ENCODE data around the gene CD8A.
"Not testable (repeated sequence)": the region's sequence is repeated elsewhere in the genome, so short reads cannot be mapped to it uniquely, and the experiment has no call there.

Gene CD8A

DNA sequence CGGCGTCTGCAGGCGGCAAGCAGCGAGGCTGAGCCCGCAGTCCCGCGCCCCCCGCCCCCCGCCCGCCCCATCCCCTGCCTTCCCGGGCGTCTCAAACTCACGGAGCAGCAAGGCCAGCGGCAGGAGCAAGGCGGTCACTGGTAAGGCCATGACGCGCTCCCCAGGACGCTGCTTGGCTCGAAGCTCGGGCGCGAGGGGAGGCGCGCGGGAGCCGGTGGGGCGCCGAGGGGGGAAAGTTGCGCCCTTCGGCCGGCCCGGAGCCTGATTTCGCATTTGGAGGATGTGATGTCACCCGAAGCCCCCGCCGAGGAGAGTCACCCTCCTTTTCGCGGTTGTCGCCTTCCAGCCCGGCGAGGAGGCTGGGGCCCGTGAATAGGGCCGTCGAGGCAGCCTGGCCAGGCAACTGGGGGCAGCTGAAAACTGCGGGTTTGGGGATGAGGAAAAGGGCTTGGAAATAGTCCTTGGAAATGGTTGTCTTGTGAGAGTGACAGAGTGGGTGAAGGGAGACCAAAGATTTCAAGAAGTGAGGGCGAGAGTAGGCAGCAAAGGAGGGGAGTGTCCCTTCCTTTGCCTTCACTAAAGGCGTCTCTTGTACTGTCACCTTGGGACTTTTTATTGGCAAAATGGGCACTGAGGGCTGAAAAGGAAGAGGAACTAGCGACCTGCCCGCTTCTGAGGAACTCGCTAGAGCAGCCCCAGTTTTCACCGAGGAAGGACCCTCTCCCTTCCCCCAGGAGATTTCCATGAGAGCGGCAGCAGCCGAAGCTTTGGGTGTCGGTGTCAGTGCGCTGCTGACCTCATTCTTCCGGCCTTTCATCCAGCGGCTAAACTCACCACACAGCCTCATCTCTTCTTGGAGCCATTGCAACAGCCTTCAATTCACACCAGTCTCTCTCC is at the start of gene CD8A:
Gene CD8A, minus strand, starts transcription at position 238 of the 897 bp plus-strand sequence. Its CDS starts 88 bp downstream, at position 150.
- DNase-seq (ENCODE audit: low read depth) = no peak

GRCh38 chr2:86839871-86840548 is 49.3 kb upstream of the CD8A start:
- DNase-seq (ENCODE audit: low read depth) = not testable (repeated sequence)

DNA sequence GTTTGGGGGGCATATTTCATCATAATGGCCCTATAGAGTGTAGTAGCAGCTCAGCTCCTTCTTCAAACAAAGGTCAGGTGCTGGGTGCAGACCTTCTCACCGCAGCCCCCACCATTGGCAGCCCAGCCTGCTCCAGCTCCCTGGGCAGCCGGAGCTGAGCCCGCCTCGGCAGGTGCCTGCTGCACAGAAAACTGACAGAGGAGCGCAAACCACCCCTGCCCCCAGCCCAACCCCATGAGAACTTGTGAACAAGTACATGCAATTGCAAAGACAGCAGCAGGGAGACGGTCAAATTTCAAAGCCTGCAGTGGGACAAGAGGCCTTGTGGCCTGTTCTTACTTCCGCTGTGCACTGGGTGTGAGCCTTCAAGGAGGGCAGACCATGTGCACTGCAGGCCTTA is 48.7 kb upstream of the CD8A start:
- not testable (repeated sequence) for DNase-seq (ENCODE audit: low read depth)

- DNase-seq (ENCODE audit: low read depth) = not testable (repeated sequence)
These were observed 47.0 kb upstream of the CD8A start for GRCh38 chr2:86837714-86838113.

DNA sequence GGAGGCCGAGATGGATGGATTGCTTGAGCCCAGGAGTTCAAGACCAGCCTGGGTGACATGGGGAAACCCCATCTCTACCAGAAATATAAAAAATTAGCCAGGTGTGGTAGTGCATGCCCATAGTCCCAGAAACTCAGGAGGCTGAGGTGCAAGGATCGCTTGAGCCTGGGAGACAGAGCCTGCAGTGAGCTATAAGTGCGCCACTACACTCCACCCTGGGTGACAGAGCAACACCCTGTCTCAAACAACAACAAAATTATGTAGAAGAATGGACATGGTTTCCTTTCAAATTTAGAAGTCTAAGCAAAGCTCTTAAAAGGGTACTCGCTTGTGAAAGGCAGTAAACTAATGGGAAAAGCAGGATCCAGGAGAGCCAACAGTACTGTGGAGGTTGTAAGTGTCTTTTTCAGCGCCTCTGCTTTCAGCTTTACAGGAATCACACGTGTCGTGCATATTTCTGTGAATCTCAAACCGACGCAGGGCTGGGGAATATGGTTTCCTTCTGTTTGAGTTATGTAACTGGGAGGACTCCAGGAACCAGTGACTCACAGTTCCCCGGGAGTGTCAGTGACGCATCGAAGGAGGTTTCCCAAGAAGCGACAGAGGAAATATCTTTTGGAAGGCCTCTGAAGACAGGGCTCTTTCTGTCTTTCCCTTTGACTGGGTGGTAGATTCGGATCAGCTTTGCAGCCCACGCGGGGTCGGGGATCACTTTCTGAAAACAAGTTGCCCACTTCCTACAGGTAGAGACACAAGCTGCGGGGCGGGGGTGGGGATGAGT is 46.4 kb upstream of the CD8A start:
- not testable (repeated sequence) for DNase-seq (ENCODE audit: low read depth)

DNA sequence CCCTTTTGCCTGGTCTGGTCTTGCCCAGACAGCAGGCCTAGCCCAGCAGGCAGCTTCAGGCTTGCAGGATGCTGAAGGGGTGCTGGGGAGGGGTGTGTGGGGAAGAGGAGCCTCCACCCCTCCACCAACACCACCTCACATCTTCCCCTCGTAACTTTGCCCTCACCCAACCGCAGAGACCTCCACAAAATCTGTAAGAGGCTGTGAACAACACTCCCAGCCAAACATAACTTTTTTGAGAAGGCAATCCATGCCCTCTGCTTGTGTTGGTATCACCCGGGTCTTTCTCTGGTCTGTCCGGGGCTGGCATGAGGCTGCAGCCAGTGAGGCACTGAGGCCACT is 44.8 kb upstream of the CD8A start:
- DNase-seq (ENCODE audit: low read depth) = not testable (repeated sequence)

GRCh38 chr2:86833315-86833714 is 42.6 kb upstream of the CD8A start:
- DNase-seq (ENCODE audit: low read depth) = no peak

- DNase-seq (ENCODE audit: low read depth) = no peak
These were observed 41.8 kb upstream of the CD8A start for GRCh38 chr2:86832334-86833096.

DNA sequence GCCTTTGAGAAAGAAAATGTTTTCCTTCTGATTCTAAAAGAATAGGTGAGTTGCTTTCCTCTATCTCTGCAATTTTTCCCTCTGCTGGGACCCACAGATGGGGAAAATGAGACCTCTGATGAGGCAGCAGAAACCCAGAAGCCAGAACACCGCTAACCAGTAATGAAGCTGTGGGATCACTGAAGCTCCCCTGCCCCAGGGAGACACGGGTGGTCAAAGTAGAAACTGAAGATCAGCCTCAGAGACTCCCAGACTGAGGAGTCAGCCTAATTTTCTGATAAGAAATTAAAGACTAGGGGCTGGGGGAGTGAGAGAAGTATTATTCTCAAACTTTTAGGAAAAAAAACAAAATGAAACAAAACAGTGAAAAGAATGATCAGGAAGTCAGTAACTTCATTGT is 40.8 kb upstream of the CD8A start:
- DNase-seq (ENCODE audit: low read depth) = no peak

GRCh38 chr2:86826951-86827350 is 36.2 kb upstream of the CD8A start:
- no peak for DNase-seq (ENCODE audit: low read depth)

- no peak for DNase-seq (ENCODE audit: low read depth)
These were observed 35.1 kb upstream of the CD8A start for GRCh38 chr2:86825693-86826381.

DNA sequence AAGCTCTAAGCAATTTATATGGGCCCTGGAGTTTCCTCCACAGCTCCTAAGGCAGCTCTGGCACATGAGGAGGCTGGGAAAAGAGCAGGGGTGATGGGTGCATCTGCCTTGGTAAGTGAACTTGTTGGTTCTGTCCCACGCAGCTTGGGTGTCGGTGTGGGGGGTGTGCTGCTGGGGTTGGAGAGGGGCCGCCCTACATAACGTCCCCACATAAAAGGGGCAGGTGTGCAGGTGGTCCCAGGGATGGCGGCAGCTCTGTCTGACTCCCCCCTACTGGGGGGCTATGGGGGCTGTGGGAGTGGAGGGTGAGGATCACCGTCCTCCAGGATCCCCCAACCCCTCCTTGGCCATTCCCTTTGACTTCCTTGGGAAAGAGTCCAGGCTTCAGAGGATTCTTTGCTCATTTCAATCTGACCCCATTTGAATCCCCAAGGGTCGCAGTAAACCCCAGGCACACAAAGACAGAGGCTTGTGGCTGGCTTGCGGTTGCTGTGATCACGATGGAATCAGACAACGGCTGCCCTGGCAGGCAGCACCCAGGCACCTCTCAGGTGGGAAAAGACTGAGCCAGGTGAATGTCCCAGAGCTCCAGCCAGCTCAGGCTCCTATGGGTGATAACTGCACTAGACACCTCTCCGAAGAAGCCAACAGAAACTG is 34.5 kb upstream of the CD8A start:
- no peak for DNase-seq (ENCODE audit: low read depth)

GRCh38 chr2:86822668-86823345 is 32.1 kb upstream of the CD8A start:
- DNase-seq (ENCODE audit: low read depth) = no peak

DNA sequence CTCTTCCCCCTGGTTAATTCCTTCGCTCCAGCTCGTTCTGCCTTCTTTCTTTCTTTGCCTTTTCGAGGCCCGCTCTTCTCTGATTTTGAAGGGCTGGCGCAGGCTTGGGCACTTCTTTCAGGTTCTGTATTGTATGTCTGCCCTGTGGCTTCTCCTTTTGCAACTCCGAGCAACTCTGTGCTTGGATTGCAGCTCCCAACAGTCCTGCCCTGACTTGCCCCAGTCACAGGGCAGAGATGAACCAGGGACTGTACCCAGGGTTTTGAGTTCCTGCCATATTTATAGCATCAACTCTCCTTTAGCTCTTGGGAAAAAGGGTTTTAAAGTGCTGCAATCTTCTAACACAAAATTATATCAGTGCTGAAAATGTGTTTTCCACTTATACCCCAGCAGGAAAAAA is 31.1 kb upstream of the CD8A start:
- DNase-seq (ENCODE audit: low read depth) = no peak

- no peak for DNase-seq (ENCODE audit: low read depth)
These were observed 30.6 kb upstream of the CD8A start for GRCh38 chr2:86821306-86821705.

DNA sequence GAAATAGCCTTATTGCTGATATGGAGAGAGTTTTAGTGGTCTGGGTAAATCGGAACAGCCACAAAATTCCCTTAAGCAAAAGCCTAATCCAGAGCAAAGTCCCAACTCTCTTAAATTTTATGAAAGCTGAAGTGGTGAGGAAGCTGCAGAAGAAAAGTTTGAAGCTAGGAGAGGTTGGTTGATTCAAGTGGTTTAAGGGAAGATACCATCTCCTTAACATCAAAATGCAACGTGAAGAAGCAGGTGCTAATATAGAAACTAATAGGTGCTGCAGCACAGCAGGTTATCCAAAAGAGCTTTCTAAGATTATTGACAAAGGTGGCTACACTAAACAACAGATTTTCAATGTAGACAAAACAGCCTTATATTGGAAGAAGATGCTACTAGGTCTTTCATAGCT is 28.2 kb upstream of the CD8A start:
- no peak for DNase-seq (ENCODE audit: low read depth)

GRCh38 chr2:86818114-86818801 is 27.5 kb upstream of the CD8A start:
- no peak for DNase-seq (ENCODE audit: low read depth)

- no peak for DNase-seq (ENCODE audit: low read depth)
These were observed 24.9 kb upstream of the CD8A start for GRCh38 chr2:86815611-86816010.

- no peak for DNase-seq (ENCODE audit: low read depth)
These were observed 18.9 kb upstream of the CD8A start for GRCh38 chr2:86809481-86810121.
